Muscle layer of duodenum (tissue), 2 donors: ENCODE measurements around the gene DCDC2.
"Not testable (repeated sequence)": the region's sequence is repeated elsewhere in the genome, so short reads cannot be mapped to it uniquely, and the experiment has no call there.

Source experiments
- H3K27ac ChIP-seq: one replicate; pipeline ENCODE4 v1.7.0; 2013; ENCODE audit warnings: mild to moderate bottlenecking, low read length
- H3K27me3 ChIP-seq: one replicate; pipeline ENCODE4 v1.7.0; 2013; ENCODE audit warnings: low read depth, mild to moderate bottlenecking, control low read depth, low read length
- H3K36me3 ChIP-seq, 2 donors: one replicate each; pipeline ENCODE4 v1.7.0; 2013; ENCODE audit warnings: low read length in 2 of 2, control low read depth in 1 of 2, mild to moderate bottlenecking in 1 of 2; ENCODE audit not compliant: insufficient read depth in 2 of 2, control insufficient read depth in 1 of 2
- H3K4me1 ChIP-seq, 2 donors: one replicate each; pipeline ENCODE4 v1.7.0; 2013; ENCODE audit warnings: low read length in 2 of 2, mild to moderate bottlenecking in 2 of 2, control low read depth in 1 of 2, moderate library complexity in 1 of 2; ENCODE audit not compliant: insufficient read depth in 2 of 2, control insufficient read depth in 1 of 2
- H3K4me3 ChIP-seq, 2 donors: one replicate each; pipeline ENCODE4 v1.7.0; 2013; ENCODE audit warnings: low read length in 2 of 2, low read depth in 1 of 2, mild to moderate bottlenecking in 1 of 2
- H3K9me3 ChIP-seq, 2 donors: one replicate each; pipeline ENCODE4 v1.7.0; 2013; ENCODE audit warnings: low read length in 2 of 2, control low read depth in 1 of 2, mild to moderate bottlenecking in 1 of 2; ENCODE audit not compliant: control insufficient read depth in 1 of 2
- donor health status: healthy.

Gene DCDC2

DNA sequence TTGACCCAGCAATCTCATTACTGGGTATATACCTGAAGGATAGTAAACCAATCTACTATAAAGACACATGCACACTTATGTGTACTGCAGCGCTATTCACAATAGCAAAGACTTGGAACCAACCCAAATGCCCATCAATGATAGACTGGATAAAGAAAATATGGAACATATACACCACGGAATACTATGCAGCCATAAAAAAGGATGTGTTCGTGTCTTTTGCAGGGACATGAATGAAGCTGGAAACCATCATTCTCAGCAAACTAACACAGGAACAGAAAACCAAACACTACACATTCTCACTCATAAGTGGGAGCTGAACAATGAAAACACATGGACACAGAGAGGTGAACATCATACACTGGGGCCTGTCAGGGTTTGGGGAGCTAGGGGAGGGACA is 153.7 kb downstream of the DCDC2 start:
- not testable (repeated sequence) for H3K9me3 ChIP-seq, H3K27me3 ChIP-seq, H3K27ac ChIP-seq, H3K4me1 ChIP-seq, H3K4me3 ChIP-seq, H3K36me3 ChIP-seq

DNA sequence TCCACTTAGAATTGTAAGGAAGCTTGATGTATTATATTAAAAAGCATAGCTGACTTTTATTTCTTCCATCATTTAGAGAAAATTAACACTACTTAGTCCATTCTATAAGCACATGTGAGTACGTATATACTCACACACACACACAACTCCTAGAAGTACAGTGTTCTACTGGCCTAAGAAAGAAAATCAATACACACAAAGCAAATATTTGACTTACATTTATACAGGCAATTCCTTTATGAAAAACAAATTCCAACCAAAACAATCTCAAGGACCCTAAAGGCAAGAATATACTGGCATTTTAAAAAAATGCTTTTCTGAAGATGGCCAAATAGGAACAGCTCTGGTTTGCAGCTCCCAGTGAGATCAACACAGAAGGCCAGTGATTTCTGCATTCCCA is 160.0 kb downstream of the DCDC2 start:
- no peaks in the 10 kb centered on the region for H3K9me3 ChIP-seq
- no peaks in the 10 kb centered on the region for H3K4me1 ChIP-seq
- H3K36me3 ChIP-seq: no peaks in the 10 kb centered on the region
- H3K4me3 ChIP-seq: no peak overlapping the region
- H3K27ac ChIP-seq: no peak overlapping the region
- no peaks in the 10 kb centered on the region for H3K27me3 ChIP-seq

DNA sequence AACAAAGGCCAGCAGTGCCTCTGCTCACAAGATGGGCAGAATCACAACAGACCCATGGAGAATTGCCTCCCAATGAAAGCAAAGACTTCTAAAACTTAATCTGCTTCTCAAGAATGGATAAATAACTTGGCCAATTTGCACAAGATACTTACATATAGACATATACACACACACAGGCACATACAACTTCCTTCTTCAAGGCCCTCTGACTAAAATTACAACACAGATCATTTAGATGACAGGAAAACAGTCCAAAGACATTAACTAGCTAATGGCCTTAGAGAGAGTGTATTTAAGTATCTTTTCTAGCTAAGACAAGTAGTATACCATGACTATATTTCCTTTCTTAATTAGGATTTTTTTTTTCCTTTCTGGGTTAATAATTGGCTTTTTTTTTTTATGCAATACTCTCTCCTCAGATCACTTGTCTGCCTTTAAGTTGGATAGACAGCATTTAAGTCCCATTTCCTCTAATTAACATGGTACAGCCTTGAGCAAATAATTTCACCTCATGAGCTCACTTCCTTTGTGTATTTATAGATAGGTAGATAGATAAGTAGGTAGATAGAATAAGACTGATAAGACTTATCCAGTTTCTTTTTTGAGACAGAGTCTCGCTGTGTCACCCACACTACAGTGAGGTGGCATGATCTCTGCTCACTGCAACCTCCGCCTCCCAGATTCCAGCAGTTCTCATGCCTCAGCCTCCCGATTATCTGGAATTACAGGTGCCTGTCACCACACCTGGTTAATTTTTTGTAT is 161.8 kb downstream of the DCDC2 start:
- H3K4me1 ChIP-seq: no peaks in the 10 kb centered on the region

DNA sequence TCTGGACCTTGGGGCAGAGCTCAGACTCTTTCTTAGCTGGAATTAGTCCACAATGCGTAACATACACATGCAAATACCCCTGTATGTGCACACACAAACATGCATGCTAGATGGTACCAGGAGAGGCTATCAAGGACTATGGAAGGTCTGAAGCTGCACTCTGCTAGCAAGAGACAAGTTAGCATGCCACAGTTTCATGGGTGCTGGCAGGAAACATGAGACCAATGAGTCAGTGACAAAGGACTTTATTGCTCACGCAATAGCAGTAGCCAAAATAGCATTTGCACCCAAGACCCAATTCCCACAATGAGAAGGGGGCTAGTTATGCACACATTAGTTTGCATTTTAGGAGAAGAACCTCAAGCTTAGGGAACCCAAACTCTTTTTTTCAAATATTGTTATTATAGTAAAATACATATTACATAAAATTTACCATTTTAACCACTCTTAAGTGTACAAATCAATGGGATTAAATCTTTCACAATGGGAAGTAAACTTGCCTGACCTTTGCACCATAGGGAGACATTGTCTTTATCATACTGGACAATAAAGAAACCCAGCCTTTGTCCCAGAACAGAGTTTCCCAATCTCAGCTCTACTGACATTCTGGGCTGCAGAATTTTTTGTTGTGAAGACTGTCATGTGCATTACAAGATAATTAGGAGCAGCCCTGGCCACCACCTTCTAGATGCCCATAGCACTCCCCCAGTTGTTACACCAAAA is 162.7 kb downstream of the DCDC2 start:
- H3K36me3 ChIP-seq: no peaks in the 10 kb centered on the region
- no peaks in the 10 kb centered on the region for H3K4me1 ChIP-seq
- H3K9me3 ChIP-seq: no peaks in the 10 kb centered on the region
- H3K27ac ChIP-seq: no peak overlapping the region
- no peaks in the 10 kb centered on the region for H3K27me3 ChIP-seq
- H3K4me3 ChIP-seq: no peak overlapping the region

More for the DNA sequence above, 161.8 kb downstream of the DCDC2 start:
- Histone ChIP-seq H3K4me3 (no peak overlapping the region), H3K27ac (no peak overlapping the region), H3K27me3 (no peaks in the 10 kb centered on the region), H3K36me3 (no peaks in the 10 kb centered on the region), H3K9me3 (no peaks in the 10 kb centered on the region)

DNA sequence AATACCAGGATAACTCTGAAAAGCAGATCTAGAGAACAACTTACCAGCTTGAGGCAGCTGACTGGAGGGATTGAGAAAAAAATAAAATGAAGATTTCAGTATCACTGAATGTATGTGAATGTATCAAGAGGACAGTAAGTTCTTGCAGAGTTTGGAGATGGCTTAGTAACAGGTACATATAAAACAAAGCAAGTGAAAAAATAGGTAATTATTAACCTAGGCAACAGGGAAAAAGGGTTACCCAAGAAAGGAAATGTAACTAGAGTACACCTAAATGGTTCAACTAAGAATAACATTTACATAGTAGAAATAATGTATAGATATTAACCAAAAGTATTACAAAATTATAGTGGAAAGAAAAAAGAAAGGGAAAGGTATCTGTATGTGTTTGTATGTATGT is 164.5 kb downstream of the DCDC2 start:
- no peak overlapping the region for H3K4me3 ChIP-seq
- H3K27ac ChIP-seq: no peak overlapping the region
- no peaks in the 10 kb centered on the region for H3K27me3 ChIP-seq
- H3K4me1 ChIP-seq: no peaks in the 10 kb centered on the region
- no peaks in the 10 kb centered on the region for H3K9me3 ChIP-seq
- no peaks in the 10 kb centered on the region for H3K36me3 ChIP-seq

DNA sequence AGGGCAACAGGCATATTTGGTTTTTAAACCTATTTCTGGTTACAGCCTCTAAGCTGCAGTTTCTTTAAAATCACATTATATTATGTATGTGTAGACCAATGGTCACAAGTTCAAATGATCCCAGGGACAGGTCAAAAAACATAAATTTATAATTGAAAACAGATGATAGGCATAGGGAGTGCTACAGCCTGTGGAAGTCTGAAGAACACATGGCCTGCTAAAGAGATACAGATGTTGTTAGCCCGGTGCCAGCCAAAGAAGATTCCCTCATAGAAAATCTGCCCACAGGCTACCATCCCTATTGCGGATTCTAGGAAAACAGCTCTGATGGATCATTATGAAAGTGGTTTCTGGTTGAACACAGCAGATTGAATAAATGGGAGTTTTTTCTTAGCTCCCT is 166.5 kb downstream of the DCDC2 start:
- H3K4me1 ChIP-seq: no peaks in the 10 kb centered on the region
- H3K4me3 ChIP-seq: no peak overlapping the region
- no peaks in the 10 kb centered on the region for H3K27me3 ChIP-seq
- no peaks in the 10 kb centered on the region for H3K9me3 ChIP-seq
- no peak overlapping the region for H3K27ac ChIP-seq
- H3K36me3 ChIP-seq: no peaks in the 10 kb centered on the region

DNA sequence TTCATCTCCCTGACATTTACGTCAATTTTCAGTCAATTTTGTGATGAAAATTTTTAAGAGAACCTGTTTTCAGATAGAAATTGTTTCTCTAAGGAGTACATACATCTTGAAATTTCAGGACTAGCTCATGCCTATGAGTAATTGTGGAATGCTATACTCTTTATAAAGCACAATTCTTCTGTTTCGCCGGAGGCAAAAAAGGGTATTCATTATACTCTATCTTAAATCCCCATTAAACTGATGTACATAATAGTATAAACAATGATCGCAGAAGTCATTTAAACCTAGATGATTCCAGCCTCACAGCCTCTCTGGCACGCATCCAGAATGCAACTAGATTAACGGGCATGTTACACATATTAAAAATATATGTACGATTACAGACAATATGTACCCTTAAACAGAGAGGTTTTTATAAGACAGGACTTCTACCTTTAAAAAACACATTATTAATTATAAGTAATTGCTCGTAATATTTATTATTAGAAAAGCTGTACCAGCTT is 169.2 kb downstream of the DCDC2 start:
- Histone ChIP-seq H3K27ac (no peak overlapping the region), H3K27me3 (no peaks in the 10 kb centered on the region), H3K9me3 (no peaks in the 10 kb centered on the region), H3K4me3 (no peak overlapping the region), H3K4me1 (no peaks in the 10 kb centered on the region), H3K36me3 (no peaks in the 10 kb centered on the region)

DNA sequence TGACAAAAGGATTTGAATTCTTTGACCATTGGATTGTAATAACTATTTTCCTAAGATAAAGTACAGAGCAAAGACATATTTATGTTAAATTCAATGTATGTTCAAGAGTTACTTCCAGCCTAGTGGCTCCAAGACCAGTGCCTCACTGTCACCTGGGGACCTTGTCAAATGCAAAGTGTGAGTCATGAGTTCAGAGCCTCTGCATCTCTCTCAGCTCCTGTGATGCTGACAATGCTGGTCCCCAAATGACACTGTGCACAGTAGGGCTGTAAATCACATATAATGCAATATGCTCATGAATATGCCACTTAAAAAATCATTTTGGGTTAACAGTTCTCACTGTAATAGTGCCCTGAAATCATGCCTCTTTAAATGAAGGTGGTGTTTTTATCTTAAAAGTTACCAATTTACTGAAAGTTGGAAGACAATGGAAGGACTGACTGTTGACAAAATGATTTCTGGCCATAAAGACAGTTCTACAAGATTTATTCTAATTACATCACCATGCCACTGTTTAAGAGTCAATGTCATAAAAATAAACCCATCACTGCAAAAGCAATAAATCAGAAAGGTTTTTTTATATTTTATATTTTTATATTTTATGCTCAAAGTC is 169.8 kb downstream of the DCDC2 start:
- Histone ChIP-seq H3K9me3 (no peaks in the 10 kb centered on the region), H3K4me3 (no peak overlapping the region), H3K27me3 (no peaks in the 10 kb centered on the region), H3K36me3 (no peaks in the 10 kb centered on the region), H3K4me1 (no peaks in the 10 kb centered on the region), H3K27ac (no peak overlapping the region)

DNA sequence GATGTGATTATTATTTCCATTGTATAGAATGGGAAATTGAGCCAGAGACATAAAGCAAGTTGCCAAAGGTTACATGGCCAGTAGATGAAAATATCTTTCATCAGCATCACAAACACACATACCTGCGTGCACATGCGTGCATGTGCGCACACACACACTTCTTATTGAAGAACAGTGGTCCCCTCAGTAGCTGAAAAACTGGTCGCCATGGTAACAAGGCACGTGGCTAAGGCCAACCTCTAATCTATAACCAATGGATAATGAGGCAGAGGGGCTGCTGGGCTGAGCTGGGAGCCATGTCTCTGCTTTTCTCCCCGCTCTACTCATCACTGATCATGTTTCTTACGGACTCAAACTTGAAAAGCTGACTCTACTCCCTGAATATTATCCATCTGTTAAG is 171.5 kb downstream of the DCDC2 start:
- H3K27ac ChIP-seq: no peak overlapping the region
- H3K36me3 ChIP-seq: no peaks in the 10 kb centered on the region
- H3K4me1 ChIP-seq: no peaks in the 10 kb centered on the region
- H3K4me3 ChIP-seq: no peak overlapping the region
- H3K27me3 ChIP-seq: no peaks in the 10 kb centered on the region
- no peaks in the 10 kb centered on the region for H3K9me3 ChIP-seq

DNA sequence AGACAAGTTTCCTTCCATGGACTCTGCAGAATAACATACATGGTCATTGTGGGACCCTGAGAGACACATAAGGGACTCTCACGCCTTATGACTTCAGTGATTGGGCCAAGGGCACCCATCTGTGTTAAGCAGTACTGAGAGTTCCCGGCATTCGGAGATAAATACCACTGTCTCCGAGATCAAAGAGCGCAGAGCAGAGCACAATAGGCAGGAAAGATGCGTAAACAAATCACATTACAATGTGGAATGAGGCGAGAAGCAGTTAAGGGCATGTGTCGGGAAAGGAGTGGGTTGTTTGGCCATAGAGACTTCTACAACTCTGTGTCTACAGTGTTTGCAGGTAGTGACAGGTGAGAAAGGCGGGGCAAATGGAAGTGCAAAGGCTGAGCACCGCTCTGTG is 174.3 kb downstream of the DCDC2 start:
- no peak overlapping the region for H3K27ac ChIP-seq
- no peak overlapping the region for H3K4me3 ChIP-seq
- H3K27me3 ChIP-seq: no peaks in the 10 kb centered on the region
- H3K9me3 ChIP-seq: no peaks in the 10 kb centered on the region
- H3K36me3 ChIP-seq: no peaks in the 10 kb centered on the region
- H3K4me1 ChIP-seq: no peaks in the 10 kb centered on the region

DNA sequence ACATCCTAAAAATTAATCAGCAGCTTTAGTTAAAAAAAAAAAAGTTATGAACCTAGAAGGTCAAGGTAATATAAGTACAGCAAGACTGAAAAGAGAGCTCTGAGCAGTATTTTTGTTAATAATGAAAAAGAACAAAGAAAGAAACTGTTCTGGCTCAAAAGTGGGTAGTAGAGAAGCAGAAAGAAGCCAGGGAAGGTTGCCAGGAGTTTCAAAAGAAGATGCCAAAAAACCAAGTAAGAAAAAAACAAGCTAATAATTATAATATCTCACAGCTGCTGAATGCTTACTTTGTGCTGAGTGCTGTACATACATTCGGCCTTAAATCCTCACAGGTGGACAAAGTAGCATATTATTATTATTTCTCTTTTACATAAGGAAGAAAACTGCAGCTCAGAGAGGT is 200.0 kb downstream of the DCDC2 start:
- Histone ChIP-seq H3K36me3 (no peaks in the 10 kb centered on the region), H3K27me3 (no peaks in the 10 kb centered on the region), H3K4me3 (no peak overlapping the region), H3K27ac (no peak overlapping the region), H3K9me3 (no peaks in the 10 kb centered on the region), H3K4me1 (no peaks in the 10 kb centered on the region)
